Retina (tissue), 1 donor: ENCODE data around the gene POFUT1.

Experiments
- DNase-seq: peaks from one replicate; pipeline ENCODE4 v3.0.0-alpha.2; 2016

The POFUT1 gene

GRCh38 chr20:32285082-32285620 lies 77.5 kb downstream of the POFUT1 start:
- DNase-seq, result no peak

DNA sequence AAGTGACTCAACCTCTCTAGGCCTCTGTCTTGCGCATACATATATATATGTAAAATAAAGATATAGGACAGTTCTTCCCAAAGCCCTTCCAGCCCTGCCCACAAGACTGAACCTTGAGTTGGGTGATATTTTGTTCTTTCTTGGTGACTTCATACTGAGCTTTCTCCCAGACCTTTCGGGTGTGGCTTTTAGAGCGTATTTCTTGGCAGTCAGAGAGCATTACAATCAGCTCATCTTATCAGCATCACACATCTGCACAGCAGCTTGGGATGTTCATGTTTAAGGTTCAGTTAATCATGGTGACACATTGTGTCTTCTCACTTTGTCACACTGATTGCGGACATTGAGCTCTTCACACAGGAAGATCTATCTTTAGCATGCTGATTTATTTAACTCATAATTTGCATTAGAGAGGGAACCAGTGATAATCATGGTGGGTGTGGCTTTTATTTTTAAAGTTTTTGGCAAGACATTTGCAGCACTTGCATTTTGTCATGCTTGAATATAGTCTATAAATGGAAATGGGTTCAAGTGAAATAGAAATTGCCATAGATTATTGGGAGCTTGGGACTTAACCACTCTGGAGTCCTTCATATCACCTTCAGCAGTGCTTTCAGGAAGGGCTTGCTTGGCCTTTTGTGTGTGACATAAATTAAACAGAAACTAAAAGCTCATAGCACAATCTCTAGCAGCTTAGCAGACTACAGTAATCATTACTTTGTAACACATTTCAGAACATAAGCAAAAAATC lies 78.1 kb downstream of the POFUT1 start:
- no peak for DNase-seq

DNA sequence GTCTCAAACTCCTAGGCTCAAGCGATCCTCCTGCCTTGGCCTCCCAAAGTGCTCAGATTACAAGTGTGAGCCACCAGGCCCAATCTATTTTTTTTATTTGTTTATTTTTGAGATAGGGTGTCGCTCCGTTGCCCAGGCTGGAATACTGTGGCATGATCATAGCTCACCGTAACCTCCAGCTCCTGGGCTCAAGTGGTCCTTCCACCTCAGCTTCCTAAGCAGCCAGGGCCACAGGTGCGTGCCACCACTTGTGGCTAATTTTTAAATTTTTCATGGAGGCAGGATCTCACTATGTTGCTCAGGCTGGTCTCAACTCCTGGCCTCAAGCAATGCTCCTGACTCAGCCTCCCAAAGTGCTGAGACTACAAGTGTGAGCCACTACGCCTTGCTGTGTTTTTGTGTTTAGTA lies 79.6 kb downstream of the POFUT1 start:
- DNase-seq, result no peak
